ENCODE measurements around the gene PRDM16.
A peak's percentile ranks its signal among the peaks of the same experiment; 100 is the strongest.

Gene PRDM16

GRCh38 chr1:3033040-3033789, 35.8 kb upstream of the PRDM16 start:
- DNase-seq: peak; percentile 24

- DNase-seq: no peak
These were observed 35.3 kb upstream of the PRDM16 start for GRCh38 chr1:3033790-3034090.

- no peak for DNase-seq
These were observed 34.8 kb upstream of the PRDM16 start for GRCh38 chr1:3034162-3034561.

GRCh38 chr1:3034728-3035562, 34.1 kb upstream of the PRDM16 start:
- no peak for DNase-seq

GRCh38 chr1:3035563-3036446, 33.2 kb upstream of the PRDM16 start:
- DNase-seq: no peak

GRCh38 chr1:3036447-3037280, 32.3 kb upstream of the PRDM16 start:
- DNase-seq: no peak

- no peak for DNase-seq
These were observed 31.5 kb upstream of the PRDM16 start for GRCh38 chr1:3037281-3038040.

- no peak for DNase-seq
These were observed 30.9 kb upstream of the PRDM16 start for GRCh38 chr1:3038113-3038551.

GRCh38 chr1:3038571-3039181, 30.3 kb upstream of the PRDM16 start:
- DNase-seq: no peak

- DNase-seq: no peak
These were observed 29.0 kb upstream of the PRDM16 start for GRCh38 chr1:3040004-3040403.

GRCh38 chr1:3042481-3042880, 26.5 kb upstream of the PRDM16 start:
- DNase-seq: no peak

GRCh38 chr1:3049164-3049563, 19.8 kb upstream of the PRDM16 start:
- DNase-seq: no peak

GRCh38 chr1:3049905-3050304, 19.1 kb upstream of the PRDM16 start:
- DNase-seq: no peak

GRCh38 chr1:3050603-3051002, 18.4 kb upstream of the PRDM16 start:
- no peak for DNase-seq

GRCh38 chr1:3051270-3052268, 17.4 kb upstream of the PRDM16 start:
- no peak for DNase-seq

- DNase-seq: no peak
These were observed 16.5 kb upstream of the PRDM16 start for GRCh38 chr1:3052501-3052900.

- no peak for DNase-seq
These were observed 15.5 kb upstream of the PRDM16 start for GRCh38 chr1:3053366-3053980.

GRCh38 chr1:3053986-3054385, 15.0 kb upstream of the PRDM16 start:
- no peak for DNase-seq

GRCh38 chr1:3054474-3054873, 14.5 kb upstream of the PRDM16 start:
- no peak for DNase-seq
